Stimulated activated CD8-positive, alpha-beta memory T cell treated with anti-CD3 and anti-CD28 coated beads, Interleukin-7, amount 100 ng/mL, for 24 hours (primary cell): ENCODE data around the gene GLT8D1.

ENCODE experiments used
- DNase-seq: peaks from one replicate; pipeline ENCODE4 v3.0.0-alpha.2; 2020; ENCODE audit warnings: low read depth

Gene GLT8D1

DNA sequence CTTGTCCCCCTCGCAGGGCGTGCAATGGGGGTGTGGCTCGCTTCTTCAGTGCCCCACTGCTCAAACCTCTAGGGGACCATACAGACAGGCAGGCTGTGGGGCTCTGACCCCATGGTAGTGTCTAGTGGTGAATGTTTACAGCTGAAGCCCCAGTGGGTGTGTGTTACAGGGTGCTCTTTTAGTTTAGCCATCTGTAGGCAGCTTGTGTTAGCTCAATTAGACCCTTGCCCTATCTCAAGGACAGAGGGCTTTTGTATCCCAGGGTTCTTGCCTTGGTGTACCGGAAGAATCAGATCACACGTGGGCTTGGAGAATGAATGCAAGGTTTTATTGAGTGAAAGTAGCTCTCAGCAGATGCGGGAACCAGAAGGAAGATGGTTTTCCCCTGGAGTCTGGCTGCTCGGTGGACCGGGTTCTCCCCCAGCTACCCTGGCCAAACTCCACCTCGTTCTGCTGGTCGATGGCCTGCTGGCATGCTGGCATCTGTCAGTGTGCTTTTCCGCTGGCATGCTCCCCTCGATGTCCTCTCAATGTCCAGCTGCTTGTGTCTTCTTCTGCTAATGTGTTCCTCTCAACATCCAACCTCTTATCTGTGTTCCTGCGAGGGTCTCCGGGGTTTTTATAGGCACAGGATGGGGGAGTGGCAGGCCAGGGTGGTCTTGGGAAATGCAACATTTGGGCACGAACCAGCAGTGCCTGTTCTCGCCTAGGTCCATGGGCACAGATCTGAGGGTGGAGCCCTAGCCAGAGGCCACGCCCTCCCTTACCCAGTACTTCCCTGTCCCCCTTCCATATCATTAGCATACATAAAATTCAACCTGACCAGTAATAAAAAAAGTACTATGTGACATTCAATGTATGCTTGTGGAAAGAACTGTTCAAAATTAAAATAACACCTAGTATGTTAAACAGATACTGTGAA is 7.0 kb upstream of the GLT8D1 start:
- no peak for DNase-seq

DNA sequence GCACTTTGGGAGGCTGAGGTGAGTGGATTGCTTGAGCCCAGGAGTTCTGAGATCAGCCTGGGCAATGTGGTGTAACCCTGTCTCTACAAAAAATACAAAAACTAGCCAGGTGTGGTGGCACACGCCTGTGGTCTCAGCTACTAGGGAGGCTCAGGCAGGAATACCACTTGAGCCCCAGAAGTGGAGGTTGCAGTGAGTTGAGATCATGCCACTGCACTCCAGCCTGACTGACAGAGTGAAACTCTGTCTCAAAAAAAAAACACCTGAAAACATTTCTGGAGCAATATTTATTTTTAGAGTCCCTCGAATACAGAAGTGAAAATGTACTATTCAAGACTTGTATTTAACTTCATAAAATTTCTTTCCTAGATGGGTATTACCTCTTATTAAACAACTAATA is 4.9 kb upstream of the GLT8D1 start:
- DNase-seq: no peak

GRCh38 chr3:52707585-52707984 is 2.0 kb upstream of the GLT8D1 start:
- DNase-seq: no peak

GRCh38 chr3:52705438-52705687 is 228 bp downstream of the GLT8D1 start:
- DNase-seq: no peak

DNA sequence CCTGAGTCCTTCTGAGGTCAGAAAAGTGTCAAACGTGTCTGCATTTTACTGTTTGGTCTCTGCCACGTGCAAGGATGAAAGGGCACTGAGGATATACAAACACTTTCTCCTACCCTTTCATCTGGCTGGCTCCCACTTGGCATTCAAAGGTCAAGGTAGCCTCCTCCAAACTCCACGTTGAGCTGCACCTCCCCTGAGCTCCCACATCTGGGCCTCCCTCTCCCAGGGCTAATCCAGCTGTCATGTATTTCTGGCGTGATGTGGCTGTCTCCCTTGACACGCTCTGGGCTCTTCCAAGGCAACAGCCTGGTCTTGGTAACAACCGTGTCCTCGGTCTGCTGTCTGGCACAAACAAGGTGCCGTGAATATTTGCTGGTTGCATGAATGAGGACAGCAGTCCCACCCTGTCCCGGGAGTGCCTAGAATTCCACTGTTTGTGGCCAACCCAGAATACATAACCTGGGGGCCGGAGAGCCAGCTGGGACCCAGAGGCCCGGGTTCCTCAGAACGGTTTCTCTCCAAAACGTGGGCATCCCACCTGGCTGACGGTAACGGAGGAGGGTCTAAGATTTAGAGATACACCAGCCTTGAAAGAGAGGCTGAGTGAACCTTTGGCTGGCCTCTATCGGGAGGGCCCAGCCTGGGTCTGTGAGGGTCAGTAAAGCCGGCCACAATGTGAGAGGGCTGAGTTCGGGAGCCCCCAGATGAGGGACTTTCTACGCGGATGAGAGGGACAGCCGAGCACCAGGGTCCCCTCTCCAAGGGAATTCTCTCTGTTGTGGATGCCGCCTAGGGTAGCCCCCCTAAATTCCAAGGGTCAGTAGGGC is 767 bp downstream of the GLT8D1 start:
- DNase-seq: no peak

- no peak for DNase-seq
Measured at GRCh38 chr3:52703341-52703740, 2.2 kb downstream of the GLT8D1 start.

DNA sequence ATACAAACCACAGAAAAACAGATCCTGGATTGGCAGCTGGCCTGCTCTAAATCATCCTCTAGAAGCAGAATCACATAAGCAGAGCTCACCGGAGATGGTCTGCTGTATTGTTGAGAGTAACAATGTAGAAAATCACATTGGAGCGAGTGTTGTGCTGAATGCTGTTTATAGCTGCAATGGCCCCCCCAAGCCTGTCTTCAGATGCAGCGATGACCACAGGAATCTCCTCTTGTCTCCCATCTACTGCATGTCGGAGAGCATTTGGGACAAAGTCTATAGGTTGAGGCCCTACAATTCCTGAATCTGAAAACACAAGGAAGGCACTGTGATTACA is 8.0 kb downstream of the GLT8D1 start:
- DNase-seq: no peak

GRCh38 chr3:52696830-52697631 is 8.6 kb downstream of the GLT8D1 start:
- DNase-seq: no peak

GRCh38 chr3:52695798-52696671 is 9.6 kb downstream of the GLT8D1 start:
- DNase-seq: no peak

- DNase-seq: no peak
Measured at GRCh38 chr3:52694528-52695189, 10.9 kb downstream of the GLT8D1 start.

DNA sequence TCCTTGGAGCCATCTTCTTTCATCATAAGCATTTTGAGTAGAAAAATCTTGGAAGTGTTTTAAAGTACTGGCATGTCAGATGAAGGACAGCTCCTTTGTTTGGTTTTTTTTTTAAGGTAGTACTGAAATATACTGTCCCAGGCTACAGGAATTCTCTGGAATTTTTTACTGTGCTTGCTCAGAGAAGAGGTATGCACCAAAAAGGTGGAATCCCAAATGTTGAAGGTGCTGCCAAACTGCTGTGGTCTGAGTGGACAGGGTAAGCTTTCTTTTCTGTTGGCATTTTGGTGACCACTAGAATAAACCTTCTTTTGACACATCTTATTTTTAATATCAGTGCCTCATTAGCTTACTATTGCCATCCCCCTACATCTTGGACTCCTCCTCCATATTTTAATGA is 12.5 kb downstream of the GLT8D1 start:
- DNase-seq: no peak

- no peak for DNase-seq
Measured at GRCh38 chr3:52690560-52690959, 15.0 kb downstream of the GLT8D1 start.

- DNase-seq: no peak
Measured at GRCh38 chr3:52689151-52689550, 16.4 kb downstream of the GLT8D1 start.

GRCh38 chr3:52688266-52688665 is 17.3 kb downstream of the GLT8D1 start:
- no peak for DNase-seq

- peak; percentile 79 for DNase-seq
Measured at GRCh38 chr3:52685709-52686691, 19.6 kb downstream of the GLT8D1 start, which contains the start of the genes GNL3 and PBRM1. GNL3 (plus strand) TSS chr3:52686032; CDS start chr3:52686093, 61 bp downstream. PBRM1 (minus strand) TSS chr3:52685913.

DNA sequence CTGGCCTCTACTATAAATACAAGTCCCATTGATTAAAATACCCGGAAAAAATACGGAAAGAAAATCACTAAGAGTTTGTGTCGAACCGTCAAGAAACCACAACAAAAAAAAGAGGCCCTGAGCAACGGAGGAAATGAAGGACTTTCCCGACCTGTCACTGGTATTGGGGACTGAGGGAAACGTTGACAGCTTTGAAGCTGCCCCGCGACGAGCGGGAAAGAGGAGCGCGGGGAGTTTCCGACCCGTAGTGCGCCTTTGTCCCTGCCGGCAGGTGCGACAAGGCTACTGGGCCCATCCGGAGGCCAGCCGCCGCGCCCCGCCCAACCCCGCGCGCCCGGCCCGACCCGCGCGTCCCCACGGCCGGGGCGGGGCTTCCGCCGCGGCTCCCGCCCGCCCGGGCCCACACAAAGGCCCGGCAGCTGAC is 20.3 kb downstream of the GLT8D1 start:
- DNase-seq: peak; percentile 67

DNA sequence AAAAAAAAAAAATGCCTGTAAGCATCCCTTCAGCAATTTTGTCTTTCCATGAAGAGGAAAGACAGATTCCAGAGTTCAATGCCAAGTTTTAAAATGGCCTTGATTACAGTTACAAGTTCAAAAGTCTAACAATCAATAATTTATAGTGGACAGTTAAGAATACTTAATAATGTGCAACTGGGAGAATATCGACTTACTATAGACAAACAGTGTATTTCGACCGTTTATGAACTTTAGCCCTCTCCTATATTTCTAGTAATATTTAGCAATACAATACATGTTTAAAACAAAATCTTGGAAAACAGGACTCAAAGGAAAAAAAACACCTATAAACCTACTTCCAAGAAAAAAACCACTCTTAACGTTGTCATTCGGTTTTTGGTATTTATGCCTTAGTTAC is 21.4 kb downstream of the GLT8D1 start:
- no peak for DNase-seq

- DNase-seq: no peak
Measured at GRCh38 chr3:52683611-52684010, 22.0 kb downstream of the GLT8D1 start.

DNA sequence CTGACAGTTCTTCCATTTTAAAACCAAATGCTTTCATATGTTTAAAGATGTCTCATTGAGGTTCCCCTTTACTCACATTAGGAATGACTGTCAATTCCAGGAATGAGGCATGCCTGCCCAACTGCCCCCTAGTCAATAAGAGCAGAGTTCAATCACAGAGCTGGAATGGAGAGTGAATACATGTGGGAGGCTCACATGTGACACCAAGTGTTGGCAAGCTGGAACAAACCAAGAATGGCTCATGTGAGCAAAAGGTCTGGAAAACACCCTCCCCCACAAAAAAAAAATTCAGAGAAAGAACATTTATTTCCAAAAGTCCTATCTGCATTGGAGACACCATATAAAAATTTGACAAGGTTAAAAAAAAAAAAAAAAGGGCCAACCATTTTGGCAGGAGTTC is 23.6 kb downstream of the GLT8D1 start:
- DNase-seq: no peak

GRCh38 chr3:52681596-52681995 is 24.0 kb downstream of the GLT8D1 start:
- no peak for DNase-seq
